ENCODE measurements around the gene CNPY4.

- TF ChIP-seq TAF1 (IDR thresholded peaks at IDR 0.05; ENCODE audit: low read depth) (no peak), POLR2AphosphoS5 (IDR thresholded peaks at IDR 0.05) (no peak)
Measured at GRCh38 chr7:100153708-100154535, 34.5 kb downstream of the CNPY4 start.
